ENCODE data around the gene ACTN4.

ACTN4 gene

GRCh38 chr19:38773469-38774177, 126.2 kb downstream of the ACTN4 start, which contains the start of gene LGALS7:
Gene LGALS7 (minus strand): TSS chr19:38773517. CDS start chr19:38773492, 25 bp downstream.
- TF ChIP-seq ZFX (IDR thresholded peaks at IDR 0.05; ENCODE audit: borderline replicate concordance): no peak
- no peak within 1 kb of the TSS for H3K27ac ChIP-seq

GRCh38 chr19:38774181-38774950, 126.9 kb downstream of the ACTN4 start:
- no peak overlapping the region for H3K27ac ChIP-seq
- no peak for TF ChIP-seq CTCF (IDR thresholded peaks at IDR 0.05)
- no peak for TF ChIP-seq ZFX (IDR thresholded peaks at IDR 0.05; ENCODE audit: borderline replicate concordance)

- H3K27ac ChIP-seq: no peak overlapping the region
- TF ChIP-seq ZFX (IDR thresholded peaks at IDR 0.05; ENCODE audit: borderline replicate concordance) (no peak), CTCF (IDR thresholded peaks at IDR 0.05) (no peak)
These were observed 131.3 kb downstream of the ACTN4 start for GRCh38 chr19:38778733-38779132.

GRCh38 chr19:38780443-38780842, 133.0 kb downstream of the ACTN4 start:
- TF ChIP-seq ZFX (IDR thresholded peaks at IDR 0.05; ENCODE audit: borderline replicate concordance) (no peak), CTCF (IDR thresholded peaks at IDR 0.05) (no peak)
- no peak overlapping the region for H3K27ac ChIP-seq

- H3K27ac ChIP-seq: no peak overlapping the region
- TF ChIP-seq ZFX (IDR thresholded peaks at IDR 0.05; ENCODE audit: borderline replicate concordance) (no peak), CTCF (IDR thresholded peaks at IDR 0.05) (no peak)
These were observed 133.6 kb downstream of the ACTN4 start for GRCh38 chr19:38781058-38781457.
